T1000 (cell line): ENCODE measurements around the gene BNIP1.
A peak's percentile ranks its signal among the peaks of the same experiment; 100 is the strongest.
"Not testable (repeated sequence)": the region's sequence is repeated elsewhere in the genome, so short reads cannot be mapped to it uniquely, and the experiment has no call there.

ENCODE experiments used
- DNase-seq: peaks from one replicate; lab custom pipeline; 2025; ENCODE audit warnings: mixed read lengths; lab: John Stamatoyannopoulos, UW

The BNIP1 gene, protein sequence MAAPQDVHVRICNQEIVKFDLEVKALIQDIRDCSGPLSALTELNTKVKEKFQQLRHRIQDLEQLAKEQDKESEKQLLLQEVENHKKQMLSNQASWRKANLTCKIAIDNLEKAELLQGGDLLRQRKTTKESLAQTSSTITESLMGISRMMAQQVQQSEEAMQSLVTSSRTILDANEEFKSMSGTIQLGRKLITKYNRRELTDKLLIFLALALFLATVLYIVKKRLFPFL

GRCh38 chr5:173144200-173145176 lies at the start of gene BNIP1:
TSS of gene BNIP1 (plus strand) at chr5:173144531. CDS start at chr5:173144546, 15 bp downstream.
- peak; percentile 87 for DNase-seq

DNA sequence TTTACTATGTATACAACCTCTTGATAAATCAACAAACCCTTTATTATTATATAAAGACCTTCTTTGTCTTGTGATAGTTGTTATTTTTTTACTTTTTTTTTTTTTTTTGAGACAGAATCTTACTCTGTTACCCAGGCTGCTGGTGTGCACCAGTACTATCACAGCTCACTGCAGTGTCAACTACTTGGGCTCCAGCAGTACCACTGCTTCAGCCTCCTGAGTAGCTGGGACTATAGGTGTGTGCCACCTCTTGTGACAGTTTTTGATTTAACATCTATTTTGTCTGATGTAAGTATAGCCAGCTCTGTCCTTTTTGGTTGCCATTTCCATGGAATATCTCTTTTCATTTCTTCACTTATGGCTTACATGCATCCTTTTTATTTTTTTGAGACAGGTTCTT lies 45.5 kb upstream of the BNIP1 start:
- DNase-seq = no peak

- DNase-seq = no peak
Observed at GRCh38 chr5:173099461-173099860, 44.9 kb upstream of the BNIP1 start.

- no peak for DNase-seq
Observed at GRCh38 chr5:173101245-173101644, 43.1 kb upstream of the BNIP1 start.

- no peak for DNase-seq
Observed at GRCh38 chr5:173103411-173103810, 40.9 kb upstream of the BNIP1 start.

- no peak for DNase-seq
Observed at GRCh38 chr5:173108914-173109313, 35.4 kb upstream of the BNIP1 start.

GRCh38 chr5:173114536-173114935 lies 29.8 kb upstream of the BNIP1 start:
- no peak for DNase-seq

DNA sequence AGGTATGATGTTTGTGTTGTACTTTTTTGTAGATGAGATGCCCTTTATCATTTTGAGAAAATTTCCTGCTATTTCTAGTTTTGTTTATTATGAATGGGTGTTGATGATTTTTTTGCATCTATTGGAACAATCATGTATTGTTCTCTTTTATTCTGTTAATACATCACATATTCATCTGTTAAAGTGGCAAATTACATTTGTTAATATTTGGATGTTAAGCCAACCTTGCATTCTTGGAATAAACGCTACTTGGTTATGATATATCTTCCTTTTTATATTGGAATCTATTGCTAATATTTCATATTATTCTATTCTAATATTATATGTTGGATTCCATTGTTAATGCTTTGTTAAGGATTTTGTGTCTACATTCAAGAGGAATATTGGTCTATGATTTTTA lies 24.6 kb upstream of the BNIP1 start:
- no peak for DNase-seq

DNA sequence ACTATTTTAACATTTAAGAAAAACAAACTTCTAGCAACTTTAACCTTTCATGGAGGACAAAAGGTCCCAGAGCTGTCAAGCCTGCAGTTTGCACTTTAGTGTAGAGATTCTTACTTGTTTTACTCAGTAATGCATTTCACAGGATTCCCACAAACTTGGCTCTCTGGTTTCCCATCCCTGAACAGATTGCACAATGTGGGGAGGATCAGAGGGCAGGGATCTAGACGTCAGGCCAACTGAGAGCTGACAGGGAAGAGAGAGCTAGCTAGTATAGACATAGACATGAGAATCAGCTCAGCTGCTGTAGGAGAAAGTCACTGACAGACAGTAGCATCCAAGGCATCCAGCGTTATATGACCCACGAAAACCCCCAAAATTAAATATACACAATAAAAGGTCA lies 20.9 kb upstream of the BNIP1 start:
- DNase-seq = no peak

- not testable (repeated sequence) for DNase-seq
Observed at GRCh38 chr5:173132166-173132565, 12.2 kb upstream of the BNIP1 start.

GRCh38 chr5:173138707-173139106 lies 5.6 kb upstream of the BNIP1 start:
- DNase-seq = no peak

GRCh38 chr5:173139631-173140030 lies 4.7 kb upstream of the BNIP1 start:
- DNase-seq = no peak

DNA sequence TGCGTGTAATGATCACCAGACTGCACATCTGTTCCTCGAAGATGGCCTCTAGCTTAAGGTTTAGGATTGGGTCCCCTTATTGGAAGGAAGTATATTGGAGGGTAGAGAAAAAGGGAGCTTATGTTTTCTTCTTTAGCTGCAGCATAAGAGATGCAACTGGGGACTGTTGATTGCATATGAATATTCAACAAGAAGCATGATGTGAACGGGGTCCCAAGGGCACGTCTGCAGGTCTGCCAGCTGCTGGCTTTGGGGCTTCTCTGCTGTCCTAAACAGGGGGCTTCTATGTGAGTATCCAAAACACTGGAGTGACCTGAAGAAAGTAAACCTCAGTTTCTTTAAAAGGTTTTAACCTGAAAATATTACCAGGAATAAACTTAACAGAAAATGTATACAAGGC lies 3.6 kb upstream of the BNIP1 start:
- DNase-seq = no peak

- no peak for DNase-seq
Observed at GRCh38 chr5:173143567-173143966, 764 bp upstream of the BNIP1 start.

DNA sequence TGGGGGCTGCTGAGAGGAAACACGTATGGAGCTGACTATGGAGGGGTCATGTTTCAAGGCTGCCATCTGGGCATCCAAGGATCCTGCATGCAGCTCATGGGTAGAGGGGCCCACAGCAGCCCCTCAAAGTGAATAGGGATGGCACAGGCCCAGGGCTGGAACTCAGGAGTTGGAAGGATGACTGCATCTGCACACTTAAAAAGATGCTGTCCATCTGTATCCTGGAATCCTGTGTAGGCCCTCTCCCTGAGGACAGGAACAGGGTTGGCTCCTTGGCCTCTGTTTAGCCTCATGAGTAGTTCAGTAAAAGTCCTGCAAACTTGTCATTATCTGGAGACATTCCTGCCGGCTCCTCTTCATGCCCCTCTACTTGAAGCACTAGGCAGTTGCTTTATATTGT lies 4.0 kb downstream of the BNIP1 start:
- DNase-seq = no peak

GRCh38 chr5:173152547-173152946 lies 8.2 kb downstream of the BNIP1 start:
- DNase-seq = no peak

- DNase-seq = no peak
Observed at GRCh38 chr5:173153842-173154241, 9.5 kb downstream of the BNIP1 start.

DNA sequence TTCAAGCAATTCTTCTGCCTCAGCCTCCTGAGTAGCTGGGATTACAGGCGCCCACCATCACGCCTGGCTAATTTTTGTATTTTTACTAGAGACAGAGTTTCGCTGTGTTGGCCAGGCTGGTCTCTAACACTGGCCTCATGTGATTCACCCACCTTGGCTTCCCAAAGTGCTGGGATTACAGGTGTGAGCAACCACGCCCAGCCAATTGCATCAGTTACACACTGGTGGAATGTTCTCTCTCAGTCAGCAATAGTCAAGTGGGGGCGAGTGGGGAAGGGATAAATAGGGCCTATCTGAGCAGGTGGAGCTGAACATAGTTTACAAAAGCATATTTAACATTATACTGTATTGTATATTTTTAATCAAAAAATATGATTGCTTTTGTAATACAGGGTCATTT lies 10.3 kb downstream of the BNIP1 start:
- not testable (repeated sequence) for DNase-seq

- DNase-seq = no peak
Observed at GRCh38 chr5:173155912-173156311, 11.6 kb downstream of the BNIP1 start.

GRCh38 chr5:173158366-173158765 lies 14.0 kb downstream of the BNIP1 start:
- no peak for DNase-seq

- no peak for DNase-seq
Observed at GRCh38 chr5:173159256-173159655, 14.9 kb downstream of the BNIP1 start.

GRCh38 chr5:173161148-173161547 lies 16.8 kb downstream of the BNIP1 start:
- no peak for DNase-seq

- DNase-seq = no peak
Observed at GRCh38 chr5:173163219-173163618, 18.9 kb downstream of the BNIP1 start.
